Measurements from ENCODE around the gene CHRNB2. TPM values are rescaled to one million over a fixed set of nuclear protein-coding genes. Genes with fewer than 3 reads are reported as not detected.

The CHRNB2 gene
- total and polyA plus RNA-seq, 2 of the 8 experiments (the other 6 are each of a cell fraction or from before 2014, with no cell fraction given), result 3.1 to 4.1 TPM

GRCh38 chr1:154622503-154623039 is 55.0 kb downstream of the CHRNB2 start:
- CTCF ChIA-PET (ENCODE audit: partially characterized antibody), result interaction anchor here (0.9 to 1.9 kb wide), 4 partner anchors 9 to 321 kb away, joined by 3 to 7 read pairs (median 4); no protein-coding TSS in a partner anchor
- Histone ChIP-seq H3K56ac (replicated peaks; ENCODE audit: insufficient read length, low read depth, low read length) (no peak overlapping the region), H2AFZ (ENCODE audit: low read length) (no peak overlapping the region), H3K18ac (ENCODE audit: extremely low read depth, low read length) (no peak overlapping the region), H3K27ac (ENCODE audit: low read depth, low read length) (no peak overlapping the region), H4K20me1 (replicated peaks in 1 of 2; ENCODE audit: control insufficient read depth in 1 of 2, insufficient read depth in 2 of 2, low read length in 2 of 2) (peaks cover 9 to 10% of the 10 kb centered on the region in 2 experiments), H3K23ac (ENCODE audit: insufficient read length) (no peak overlapping the region), H3K4me2 (ENCODE audit: insufficient read depth in 1 of 2, low read depth in 2 of 2, low read length in 2 of 2) (no peak overlapping the region), H3K23me2 (ENCODE audit: low read depth, low read length) (peaks cover 7% of the 10 kb centered on the region; the same call in 1 of the 2 replicates), H3K4me3 (ENCODE audit: extremely low read depth in 1 of 4, insufficient read depth in 2 of 4, low read depth in 3 of 4, low read length in 4 of 4) (no peak overlapping the region), H3K4ac (replicated peaks; ENCODE audit: insufficient read length, low read depth, low read length) (no peak overlapping the region), H2BK12ac (ENCODE audit: low read depth, low read length) (no peak overlapping the region), H3K79me1 (ENCODE audit: low read depth, low read length) (peaks cover 20% of the 10 kb centered on the region), H3K36me3 (ENCODE audit: control insufficient read depth in 2 of 4, insufficient read depth in 4 of 4, low read length in 3 of 4) (peaks cover 0 to 4% (median 0%) of the 10 kb centered on the region in 4 experiments; a peak in 2 of 8 replicates), H4K91ac (replicated peaks; ENCODE audit: insufficient read length, low read length) (no peak overlapping the region), H2AK5ac (ENCODE audit: low read depth, low read length) (no peak overlapping the region), H4K5ac (ENCODE audit: insufficient read length, low read depth, low read length) (no peak overlapping the region), H4K8ac (ENCODE audit: extremely low read depth, insufficient read depth, low read length) (no peak overlapping the region), H3K9ac (replicated peaks in 1 of 4; ENCODE audit: extremely low read depth in 1 of 4, low read depth in 3 of 4, low read length in 3 of 4) (no peak overlapping the region), H2BK20ac (ENCODE audit: low read length) (no peak overlapping the region), H3K4me1 (replicated peaks in 1 of 4; ENCODE audit: control insufficient read depth in 3 of 4, insufficient read depth in 4 of 4, low read length in 3 of 4) (peaks cover 0 to 8% (median 2%) of the 10 kb centered on the region in 4 experiments; a peak in 3 of 7 replicates), H3K27me3 (replicated peaks in 1 of 4; ENCODE audit: control insufficient read depth in 3 of 4, extremely low read depth in 1 of 4, insufficient read depth in 3 of 4, low read length in 3 of 4) (no peaks in the 10 kb centered on the region), H2BK15ac (ENCODE audit: low read length) (no peak overlapping the region), H3K79me2 (ENCODE audit: control insufficient read depth in 1 of 2, insufficient read depth in 2 of 2, low read length in 2 of 2) (peaks cover 46 to 99% of the 10 kb centered on the region in 2 experiments), H3K14ac (ENCODE audit: insufficient read length) (no peak overlapping the region), H3K9me3 (ENCODE audit: insufficient read depth in 2 of 2, low read depth in 1 of 2, low read length in 1 of 2) (no peaks in the 10 kb centered on the region), H2BK120ac (replicated peaks; ENCODE audit: low read depth, low read length) (no peak overlapping the region), H2BK5ac (ENCODE audit: low read depth, low read length) (no peak overlapping the region)
- FAIRE-seq, result no peak
- POLR2A ChIA-PET (ENCODE audit: partially characterized antibody), result interaction anchor here (1.5 to 9.6 kb wide), 2 partner anchors 9 to 13 kb away, joined by 3 to 111 read pairs; partner anchors contain the start of gene ADAR
- TF ChIP-seq TAF7 (optimal IDR thresholded peaks at IDR 0.05; ENCODE audit: borderline replicate concordance, low read depth, low read length), result no peak
- no peak for TF ChIP-seq RBBP5 (IDR thresholded peaks at IDR 0.05; ENCODE audit: borderline replicate concordance, low read depth, low read length)
- TF ChIP-seq RFX5 (IDR thresholded peaks at IDR 0.05; ENCODE audit: borderline replicate concordance, low read depth, low read length), result no peak
- TF ChIP-seq JUN (IDR thresholded peaks at IDR 0.05; ENCODE audit: low read depth, low read length), result no peak
- no peak for TF ChIP-seq SRF (IDR thresholded peaks at IDR 0.05; ENCODE audit: low read depth, low read length)
- no peak for TF ChIP-seq BRCA1 (IDR thresholded peaks at IDR 0.05; ENCODE audit: low read depth, low read length)
- no peak for TF ChIP-seq KDM5A (IDR thresholded peaks at IDR 0.05; ENCODE audit: low read length)
- no peak for TF ChIP-seq YY1 (IDR thresholded peaks at IDR 0.05; ENCODE audit: low read depth, low read length)
- TF ChIP-seq SP1 (IDR thresholded peaks at IDR 0.05; ENCODE audit: low read depth, low read length), result no peak
- TF ChIP-seq RAD21 (IDR thresholded peaks at IDR 0.05 in 1 of 2, conservative IDR thresholded peaks at IDR 0.05 in 1 of 2; ENCODE audit: low read depth in 2 of 2, low read length in 2 of 2), result no peak
- TF ChIP-seq MAX (IDR thresholded peaks at IDR 0.05), result no peak
- TF ChIP-seq NRF1 (IDR thresholded peaks at IDR 0.05; ENCODE audit: low read depth, low read length), result no peak
- no peak for TF ChIP-seq SIN3A (conservative IDR thresholded peaks at IDR 0.05 in 1 of 2, IDR thresholded peaks at IDR 0.05 in 1 of 2; ENCODE audit: low read depth in 1 of 2, low read length in 2 of 2)
- no peak for TF ChIP-seq TAF1 (IDR thresholded peaks at IDR 0.05; ENCODE audit: low read depth, low read length)
- no peak for DNase-seq (ENCODE audit: low read depth in 1 of 2, low spot score in 2 of 2)

Data from H1 (cell line).